ENCODE data around the gene ATP6V1D. TPM values are rescaled to one million over a fixed set of nuclear protein-coding genes. Genes with fewer than 3 reads are reported as not detected.
"Not testable (repeated sequence)": the region's sequence is repeated elsewhere in the genome, so short reads cannot be mapped to it uniquely, and the experiment has no call there.

Gene ATP6V1D
- total RNA-seq, 1 donor from 2014 or later, result 183 TPM

- DNase-seq (ENCODE audit: low read depth), result no peak
Observed at GRCh38 chr14:67371247-67372148, 11.9 kb upstream of the ATP6V1D start.

- no peak for DNase-seq (ENCODE audit: low read depth)
Observed at GRCh38 chr14:67370830-67371229, 11.2 kb upstream of the ATP6V1D start.

GRCh38 chr14:67365476-67365875 is 5.9 kb upstream of the ATP6V1D start:
- DNase-seq (ENCODE audit: low read depth), result no peak

GRCh38 chr14:67360470-67361206 is 1.0 kb upstream of the ATP6V1D start:
- DNase-seq (ENCODE audit: low read depth), result no peak

- no peak for DNase-seq (ENCODE audit: low read depth)
Observed at GRCh38 chr14:67358924-67359774, 455 bp downstream of the ATP6V1D start.

- peak; percentile 38 for DNase-seq (ENCODE audit: low read depth)
Observed at GRCh38 chr14:67357969-67358354, 1.6 kb downstream of the ATP6V1D start.

GRCh38 chr14:67357186-67357968 is 2.2 kb downstream of the ATP6V1D start:
- peak; percentile 7 for DNase-seq (ENCODE audit: low read depth)

GRCh38 chr14:67352055-67352454 is 7.5 kb downstream of the ATP6V1D start:
- no peak for DNase-seq (ENCODE audit: low read depth)

- DNase-seq (ENCODE audit: low read depth), result no peak
Observed at GRCh38 chr14:67345583-67345982, 14.0 kb downstream of the ATP6V1D start.

- DNase-seq (ENCODE audit: low read depth), result no peak
Observed at GRCh38 chr14:67343601-67344230, 15.9 kb downstream of the ATP6V1D start.

- DNase-seq (ENCODE audit: low read depth), result not testable (repeated sequence)
Observed at GRCh38 chr14:67341231-67341630, 18.4 kb downstream of the ATP6V1D start.

- DNase-seq (ENCODE audit: low read depth), result peak; percentile 12
Observed at GRCh38 chr14:67335781-67336180, 23.8 kb downstream of the ATP6V1D start.

- DNase-seq (ENCODE audit: low read depth), result no peak
Observed at GRCh38 chr14:67332468-67332867, 27.1 kb downstream of the ATP6V1D start.

- DNase-seq (ENCODE audit: low read depth), result no peak
Observed at GRCh38 chr14:67331368-67332125, 28.1 kb downstream of the ATP6V1D start.

GRCh38 chr14:67329666-67330065 is 29.9 kb downstream of the ATP6V1D start:
- not testable (repeated sequence) for DNase-seq (ENCODE audit: low read depth)

GRCh38 chr14:67319142-67319541 is 40.5 kb downstream of the ATP6V1D start:
- DNase-seq (ENCODE audit: low read depth), result peak; percentile 79

- DNase-seq (ENCODE audit: low read depth), result no peak
Observed at GRCh38 chr14:67317822-67318221, 41.8 kb downstream of the ATP6V1D start.

GRCh38 chr14:67313153-67313552 is 46.5 kb downstream of the ATP6V1D start:
- DNase-seq (ENCODE audit: low read depth), result no peak

GRCh38 chr14:67311868-67312267 is 47.7 kb downstream of the ATP6V1D start:
- no peak for DNase-seq (ENCODE audit: low read depth)

Measured in myocyte (in vitro differentiated cells).